Measurements from ENCODE around the gene ALPK3.

The ALPK3 gene

DNA sequence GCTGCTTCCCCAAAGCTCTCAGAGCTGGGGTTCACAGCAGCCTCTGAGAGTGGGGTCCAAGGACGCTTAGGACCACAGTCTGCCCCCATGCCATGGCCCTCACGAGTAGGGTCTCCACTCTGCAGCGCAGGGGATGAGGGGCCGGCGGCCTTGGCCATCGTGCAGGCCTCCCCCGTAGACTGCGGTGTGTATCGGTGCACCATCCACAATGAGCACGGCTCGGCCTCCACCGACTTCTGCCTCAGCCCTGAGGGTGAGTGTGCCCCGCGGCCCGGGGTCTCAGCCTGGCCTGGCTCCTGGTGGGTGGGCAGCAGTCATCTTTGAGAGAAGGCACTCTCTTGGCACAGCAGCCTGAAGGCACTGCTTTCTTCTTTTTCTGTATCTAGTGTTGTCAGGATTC, 42.5 kb downstream of the ALPK3 start:
- H3K27ac ChIP-seq: peak overlapping the region; percentile 89
- TF ChIP-seq CTCF (conservative IDR thresholded peaks at IDR 0.05) (no peak), ZFX (IDR thresholded peaks at IDR 0.05) (no peak)

DNA sequence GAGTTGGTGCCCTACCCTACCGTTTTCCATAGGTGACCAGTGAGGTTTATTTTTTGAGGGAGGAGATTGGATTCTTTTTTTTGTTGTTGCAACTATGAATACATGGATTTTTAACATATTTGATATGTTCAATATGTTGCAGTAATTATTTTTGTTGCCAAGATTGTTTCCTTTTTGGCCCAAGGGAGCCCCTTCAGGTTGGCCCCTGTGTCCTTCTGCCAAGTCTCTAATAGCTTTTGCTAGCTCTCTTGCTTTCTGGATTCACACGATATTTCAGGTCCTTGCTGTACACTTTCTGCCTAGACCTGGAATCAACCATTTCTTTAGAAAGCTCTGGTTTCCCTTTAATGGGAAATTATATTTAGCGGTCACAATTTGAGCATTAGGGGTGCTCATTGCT, 44.6 kb downstream of the ALPK3 start:
- no peak overlapping the region for H3K27ac ChIP-seq
- TF ChIP-seq ZFX (IDR thresholded peaks at IDR 0.05): no peak
- TF ChIP-seq CTCF (conservative IDR thresholded peaks at IDR 0.05): no peak

DNA sequence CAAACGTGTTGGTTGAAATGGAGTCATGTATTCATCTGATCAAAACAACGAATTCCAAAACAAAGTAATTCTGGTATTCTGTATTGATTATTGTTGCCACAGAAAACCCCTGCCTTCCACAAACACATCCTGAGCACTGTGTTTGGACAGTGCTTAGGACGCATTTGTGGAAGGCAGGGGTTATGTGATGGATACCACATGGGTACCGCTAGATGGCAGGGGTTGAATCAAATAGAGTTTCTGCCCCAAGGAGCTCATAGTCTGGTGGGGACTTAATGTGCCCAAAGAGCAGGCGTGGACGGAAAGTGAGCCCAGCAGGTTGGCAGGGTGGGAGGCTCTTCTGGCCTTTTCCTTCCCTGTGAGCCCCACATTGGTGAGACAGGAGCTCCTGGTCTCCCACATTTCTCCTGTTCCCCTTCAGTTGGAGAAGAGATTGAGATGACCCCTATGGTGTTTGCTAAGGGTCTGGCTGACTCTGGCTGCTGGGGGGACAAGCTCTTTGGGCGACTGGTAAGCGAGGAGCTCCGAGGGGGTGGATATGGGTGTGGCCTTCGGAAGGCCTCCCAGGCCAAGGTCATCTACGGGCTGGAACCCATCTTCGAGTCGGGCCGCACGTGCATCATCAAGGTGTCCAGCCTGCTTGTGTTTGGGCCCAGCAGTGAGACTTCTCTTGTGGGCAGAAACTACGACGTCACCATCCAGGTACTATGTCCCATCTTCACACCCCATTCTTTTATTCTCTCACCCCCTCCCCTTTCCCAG, 45.2 kb downstream of the ALPK3 start:
- TF ChIP-seq CTCF (conservative IDR thresholded peaks at IDR 0.05) (no peak), ZFX (IDR thresholded peaks at IDR 0.05) (no peak)
- H3K27ac ChIP-seq: no peak overlapping the region

DNA sequence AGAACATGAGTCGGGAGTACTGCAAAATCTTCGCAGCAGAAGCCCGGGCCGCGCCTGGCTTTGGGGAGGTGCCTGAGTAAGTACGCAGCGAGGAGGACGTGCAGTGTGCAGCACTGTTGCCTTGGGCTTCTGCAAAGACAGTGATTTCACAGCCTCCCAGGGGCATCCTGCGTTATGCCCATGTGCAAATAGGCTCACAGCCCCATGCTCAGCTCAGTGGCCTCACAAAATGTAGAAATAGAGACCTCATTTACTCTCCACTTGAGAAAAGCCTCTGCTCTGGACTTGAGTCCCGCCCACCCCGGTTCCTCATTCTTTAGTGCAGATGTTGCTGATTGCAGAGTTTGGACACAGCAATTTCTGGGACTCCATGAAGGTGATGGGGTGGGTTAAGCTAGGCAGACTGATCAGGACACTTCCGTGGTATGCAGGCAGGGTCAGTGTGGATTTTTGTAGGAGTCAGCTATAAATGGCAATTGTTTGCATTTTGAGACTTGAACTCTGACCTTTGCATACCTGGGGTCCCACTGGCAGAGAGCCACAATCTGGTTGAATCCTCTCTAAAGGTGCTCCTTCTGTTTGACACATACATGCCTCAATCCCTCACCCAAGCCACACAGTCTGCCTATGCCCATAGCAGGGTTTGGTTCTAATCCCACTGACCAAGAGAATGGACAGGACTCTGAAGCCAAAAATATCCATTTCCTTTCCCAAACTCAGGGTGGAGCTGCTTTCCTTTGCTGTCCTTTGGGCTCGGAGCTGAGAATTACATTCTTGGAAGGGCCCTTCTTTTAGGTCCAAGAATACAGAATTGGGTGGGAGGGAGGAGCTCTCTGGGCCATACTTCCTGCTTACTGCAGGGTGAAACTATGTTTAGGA, 46.6 kb downstream of the ALPK3 start:
- TF ChIP-seq ZFX (IDR thresholded peaks at IDR 0.05) (no peak), CTCF (conservative IDR thresholded peaks at IDR 0.05) (no peak)
- H3K27ac ChIP-seq: no peak overlapping the region

DNA sequence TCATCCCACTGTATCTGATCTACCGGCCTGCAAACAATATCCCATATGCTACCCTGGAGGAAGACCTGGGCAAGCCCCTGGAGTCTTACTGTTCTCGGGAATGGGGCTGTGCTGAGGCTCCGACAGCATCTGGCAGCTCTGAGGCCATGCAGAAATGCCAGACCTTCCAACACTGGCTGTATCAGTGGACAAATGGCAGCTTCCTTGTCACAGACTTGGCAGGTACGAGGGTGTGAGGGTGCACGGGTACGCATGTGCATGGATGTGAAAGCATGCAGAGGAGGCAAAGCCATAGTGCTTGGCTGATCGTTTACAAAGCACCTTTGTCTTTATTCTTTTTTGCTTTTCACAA, 47.3 kb downstream of the ALPK3 start:
- TF ChIP-seq ZFX (IDR thresholded peaks at IDR 0.05) (no peak), CTCF (conservative IDR thresholded peaks at IDR 0.05) (no peak)
- no peak overlapping the region for H3K27ac ChIP-seq

DNA sequence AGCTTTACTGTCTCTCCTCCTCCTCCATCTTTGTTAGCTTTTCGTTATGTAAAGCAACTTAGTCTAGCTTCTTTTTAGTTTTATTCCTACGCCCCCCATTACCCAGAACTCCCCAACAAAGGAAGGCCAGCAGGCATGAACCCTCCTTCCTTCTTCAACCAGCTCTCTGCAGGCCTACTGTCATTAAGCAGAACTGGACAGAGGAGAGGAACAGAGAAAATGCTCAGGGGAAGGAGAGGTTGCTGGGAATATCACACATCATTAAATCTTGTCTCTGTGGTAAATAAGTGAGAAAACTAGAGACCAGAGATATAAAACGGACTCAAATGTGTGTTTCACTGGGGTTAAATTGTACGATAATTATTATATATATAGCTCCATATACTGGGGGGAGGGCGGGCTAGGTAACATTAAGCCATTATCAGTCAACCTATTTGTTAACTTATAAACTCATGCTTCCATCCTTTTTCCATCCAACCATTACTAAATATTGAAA, 48.0 kb downstream of the ALPK3 start:
- TF ChIP-seq CTCF (conservative IDR thresholded peaks at IDR 0.05) (no peak), ZFX (IDR thresholded peaks at IDR 0.05) (no peak)
- H3K27ac ChIP-seq: no peak overlapping the region

All from C4-2B (cell line).